Activated CD4-positive, alpha-beta T cell treated with anti-CD3 and anti-CD28 coated beads for 4 hours (primary cell): Measurements from ENCODE around the gene CLTCL1.
"Not testable (repeated sequence)": the region's sequence is repeated elsewhere in the genome, so short reads cannot be mapped to it uniquely, and the experiment has no call there.

Experiments
- DNase-seq, 2 donors: peaks; one replicate each; pipeline ENCODE4 v3.0.0-alpha.2; 2020

The CLTCL1 gene

DNA sequence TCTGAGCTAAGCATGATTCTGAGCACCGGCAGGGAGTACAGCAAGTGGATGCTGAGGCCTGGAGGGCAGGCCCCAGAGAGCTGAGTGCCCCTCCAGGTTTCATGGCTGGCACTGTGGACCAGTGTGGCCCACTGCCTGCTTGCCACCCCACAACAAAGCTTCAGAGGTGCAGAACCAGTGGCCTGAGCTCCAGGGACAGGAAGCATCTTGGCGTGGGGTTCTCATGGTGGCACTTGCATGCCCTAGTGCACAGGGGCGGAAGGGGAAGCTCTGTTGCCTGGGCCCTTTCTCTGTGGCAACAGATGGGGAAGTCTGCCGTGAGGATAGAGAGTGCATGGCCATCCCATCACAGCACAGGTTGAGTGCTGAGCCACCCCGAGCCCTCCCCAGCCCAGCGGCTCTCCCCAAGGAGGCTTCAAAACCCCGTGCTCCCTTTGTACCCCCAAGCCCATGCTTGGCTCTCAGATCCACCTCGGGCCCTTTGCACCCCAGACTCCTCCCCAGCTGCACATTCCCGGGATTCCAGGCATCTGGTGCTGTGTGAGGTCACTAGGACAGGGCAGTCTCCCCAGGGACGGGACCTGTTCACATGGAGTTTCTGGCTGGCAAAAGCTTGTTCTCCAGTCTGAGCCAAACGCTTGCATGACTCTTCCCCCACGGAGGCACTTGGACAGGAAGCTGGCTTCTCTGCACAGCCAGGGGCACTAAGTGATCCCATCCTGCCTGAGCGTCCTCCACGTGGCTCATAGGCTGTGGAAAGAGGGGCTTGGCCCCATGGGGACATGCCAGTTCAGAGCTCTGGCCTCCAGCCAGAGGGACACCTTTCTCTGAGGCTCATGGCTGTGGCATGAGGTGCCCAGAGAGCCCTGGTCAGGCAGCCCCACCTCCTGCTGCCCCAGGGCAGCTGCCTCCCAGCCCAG lies 117.2 kb downstream of the CLTCL1 start:
- DNase-seq = no peak

DNA sequence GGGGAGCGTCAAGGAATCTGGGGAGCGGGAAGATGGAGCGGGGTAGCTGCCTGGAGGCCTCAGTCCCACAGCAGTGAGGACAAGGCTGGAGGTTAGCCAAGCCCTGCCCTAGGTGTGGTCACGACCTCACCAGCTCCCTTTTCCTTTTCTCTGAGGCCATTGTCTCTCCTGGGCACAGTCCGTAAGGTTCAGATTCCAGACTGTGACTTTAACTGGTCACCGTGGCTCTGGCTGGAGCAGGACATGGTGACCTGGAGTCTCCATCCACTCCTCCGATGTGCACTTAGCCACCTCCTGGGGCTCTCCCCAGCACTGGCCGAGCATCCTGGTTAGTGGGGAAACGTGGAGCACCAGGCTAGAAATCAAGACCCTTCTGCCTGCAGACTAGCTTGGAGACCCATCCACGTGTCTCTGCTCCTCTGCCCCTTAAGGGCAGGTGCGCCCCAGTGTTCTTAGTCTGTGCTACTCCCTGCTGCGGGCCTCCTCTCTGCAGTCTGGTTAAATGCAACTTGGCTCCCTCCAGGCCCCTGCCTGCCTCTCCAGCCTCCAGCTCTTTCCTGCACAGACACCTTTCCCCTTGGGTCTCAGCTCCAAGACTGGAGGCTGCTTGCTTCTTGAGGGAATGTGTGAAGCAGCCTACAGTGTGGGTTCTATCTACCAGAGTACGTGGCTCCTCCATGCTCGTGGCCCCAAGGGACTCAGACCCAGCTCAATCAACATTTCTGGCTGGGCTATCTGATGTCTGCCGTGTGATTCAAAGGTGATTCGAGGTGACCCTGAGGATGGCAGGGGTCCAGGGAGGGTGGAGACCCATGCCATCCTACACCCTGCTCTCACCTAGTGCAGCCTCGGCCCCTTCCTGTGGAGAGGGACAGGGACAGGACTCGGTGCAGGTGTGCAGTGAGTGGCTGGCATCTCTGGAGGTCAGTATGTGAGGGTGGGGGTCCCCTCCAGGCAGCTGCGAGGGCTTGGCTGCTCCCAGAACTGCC lies 118.2 kb downstream of the CLTCL1 start:
- DNase-seq = no peak

DNA sequence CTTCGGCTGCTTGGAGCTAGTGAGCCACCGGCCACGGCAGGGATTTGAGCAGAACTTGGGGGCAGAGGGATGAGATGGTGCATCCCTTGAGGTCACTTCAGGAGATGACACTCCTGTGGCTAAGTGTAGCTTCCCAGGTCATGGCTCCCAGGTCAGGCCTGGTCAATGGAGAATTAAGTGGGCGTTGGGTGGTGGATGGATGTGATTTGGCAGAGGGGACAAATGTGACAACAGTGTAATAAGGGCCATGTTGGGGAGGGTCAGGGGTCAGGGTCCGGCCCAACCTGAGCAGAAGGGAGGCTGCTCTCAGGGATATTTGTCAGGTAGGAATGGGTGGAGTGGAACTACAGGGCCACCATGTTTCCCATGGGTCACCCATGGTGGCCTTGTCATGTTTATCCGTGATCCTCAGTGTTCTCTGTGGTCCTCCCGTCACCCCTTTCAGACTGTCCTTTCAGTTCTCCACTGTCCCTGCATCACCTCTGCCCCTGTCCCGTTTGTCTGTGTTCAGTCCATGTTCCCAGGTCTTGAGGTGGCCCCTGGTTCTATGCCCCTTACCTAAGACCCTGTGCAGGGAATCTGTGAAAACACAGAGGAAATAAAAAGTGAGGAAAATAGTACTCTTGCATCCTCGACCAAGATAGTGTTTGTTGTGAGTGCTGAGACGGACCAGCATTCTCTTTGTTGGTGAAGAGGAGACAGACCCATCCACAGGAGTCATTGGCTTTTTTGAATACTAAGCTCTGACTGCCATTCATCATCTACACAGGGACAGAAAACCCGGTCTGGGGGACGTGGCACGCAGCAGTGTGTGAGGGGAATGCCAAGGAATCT lies 119.1 kb downstream of the CLTCL1 start:
- no peak for DNase-seq

DNA sequence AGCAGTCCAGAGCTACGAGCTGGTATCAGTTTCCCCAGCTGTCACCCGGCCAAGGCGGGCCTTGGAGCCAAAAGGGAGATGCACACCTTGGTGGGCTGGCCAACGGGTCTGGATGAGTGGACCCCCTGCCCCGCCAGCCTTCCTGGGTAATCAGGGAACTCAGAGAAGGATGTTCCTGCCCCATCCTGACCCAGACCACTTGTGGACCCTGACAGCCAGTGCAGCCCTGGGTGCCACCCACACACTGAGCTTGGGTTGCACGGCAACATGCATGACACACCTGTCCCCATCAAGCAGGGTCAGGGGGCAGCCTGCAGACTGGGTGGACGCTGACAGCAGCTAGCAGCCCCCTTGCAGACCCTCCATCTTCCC lies 121.6 kb downstream of the CLTCL1 start:
- no peak for DNase-seq

GRCh38 chr22:19169002-19169946 lies 122.2 kb downstream of the CLTCL1 start:
- DNase-seq = no peak

- DNase-seq = no peak
Measured at GRCh38 chr22:19168088-19168890, 123.2 kb downstream of the CLTCL1 start.

DNA sequence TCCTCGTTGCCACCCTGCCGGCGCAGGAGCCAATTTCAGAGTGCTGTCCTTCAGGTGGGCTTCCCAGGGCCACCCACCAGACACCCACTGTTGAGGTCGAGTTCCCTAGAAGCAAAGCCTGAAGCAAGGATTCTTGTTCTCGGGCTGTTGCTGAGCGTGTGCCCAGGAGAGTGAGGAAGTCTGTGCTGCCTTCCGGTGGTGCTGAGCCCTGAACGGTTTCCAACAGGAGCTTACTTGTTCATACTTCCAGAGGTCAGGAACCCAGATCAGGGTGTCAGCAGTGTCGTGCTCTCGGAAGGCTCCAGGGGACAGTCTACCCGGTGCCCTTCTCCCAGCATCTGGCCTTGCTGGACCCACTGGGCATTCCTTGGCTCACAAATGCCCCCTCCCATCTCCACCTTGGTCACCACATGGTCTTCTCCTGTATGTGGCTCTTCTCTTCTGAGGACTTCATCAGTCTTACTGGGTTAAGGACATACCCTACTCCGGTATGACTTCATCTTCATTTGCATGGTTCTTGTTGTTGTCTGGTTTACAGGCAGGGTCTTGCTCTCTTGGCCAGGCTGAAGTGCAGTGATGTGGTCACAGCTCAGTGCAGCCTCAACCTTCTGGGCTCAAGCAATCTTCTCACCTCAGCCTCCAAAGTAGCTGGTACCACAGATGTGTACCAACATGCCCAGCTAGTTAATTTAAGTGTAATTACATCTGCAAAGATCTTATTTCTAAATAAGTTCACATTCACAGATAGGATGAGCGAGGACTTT lies 124.2 kb downstream of the CLTCL1 start:
- DNase-seq = no peak

GRCh38 chr22:19166421-19166820 lies 125.1 kb downstream of the CLTCL1 start:
- DNase-seq = no peak

DNA sequence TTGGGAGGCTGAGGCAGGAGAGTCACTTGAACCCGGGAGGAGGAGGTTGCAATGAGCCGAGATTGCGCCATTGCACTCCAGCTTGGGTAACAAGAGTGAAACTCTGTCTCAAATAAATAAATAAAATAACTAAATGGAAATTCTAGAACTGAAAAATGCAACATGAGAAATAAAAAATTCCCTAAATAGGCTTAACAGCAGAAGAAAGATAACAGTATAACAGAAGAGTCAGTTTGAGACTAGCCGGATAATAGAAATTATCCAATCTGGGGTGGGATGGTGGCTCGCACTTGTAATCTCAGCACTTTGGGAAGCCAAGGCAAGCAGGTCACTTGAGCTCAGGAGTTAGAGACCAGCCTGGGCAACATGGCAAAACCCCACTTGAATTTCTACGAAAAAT lies 127.1 kb downstream of the CLTCL1 start:
- DNase-seq = no peak

GRCh38 chr22:19158649-19159048 lies 132.9 kb downstream of the CLTCL1 start:
- DNase-seq = not testable (repeated sequence)

GRCh38 chr22:19156109-19156508 lies 135.4 kb downstream of the CLTCL1 start:
- not testable (repeated sequence) for DNase-seq

DNA sequence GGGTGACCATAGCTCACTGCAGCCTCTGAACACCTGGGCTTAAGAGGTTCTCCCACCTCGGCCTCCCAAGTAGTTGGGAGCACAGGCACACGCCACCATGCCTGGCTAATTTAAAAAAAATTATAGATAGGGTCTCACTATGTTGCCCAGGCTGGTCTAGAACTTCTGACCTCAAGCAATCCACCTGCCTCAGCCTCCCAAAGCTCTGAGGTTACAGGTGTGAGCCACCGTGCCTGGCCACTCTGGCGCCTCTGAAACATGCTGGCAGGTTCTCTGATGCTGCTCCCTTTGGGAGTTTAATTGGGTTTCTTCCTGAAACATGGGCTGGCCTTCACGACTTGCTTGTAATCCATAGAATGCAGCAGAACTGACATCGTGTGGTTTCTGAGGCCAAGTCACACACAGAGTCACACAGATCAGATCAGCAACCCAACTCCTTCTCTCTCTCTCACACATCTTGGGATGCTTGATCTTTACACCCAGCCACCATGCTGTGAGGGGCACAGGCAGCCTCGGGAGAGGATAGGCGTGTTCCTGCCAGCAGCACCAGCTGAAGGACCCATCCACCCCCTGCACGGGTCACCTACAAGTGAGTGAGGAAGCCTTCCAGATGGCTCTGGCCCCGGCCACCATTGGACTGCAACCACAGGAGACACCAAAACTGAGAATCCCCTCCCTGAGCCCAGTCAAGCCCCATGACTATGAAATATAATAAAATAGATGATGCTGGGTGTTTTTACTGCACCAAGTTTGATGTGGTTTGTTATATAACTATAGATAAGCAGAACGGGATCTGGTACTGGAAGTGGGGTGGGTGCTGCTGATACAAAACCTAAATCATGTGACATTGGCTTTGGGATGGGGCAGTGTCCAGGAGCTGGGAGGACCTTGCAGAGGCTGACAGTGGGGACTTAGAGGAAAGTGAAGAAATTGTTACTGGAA lies 138.3 kb downstream of the CLTCL1 start:
- DNase-seq = no peak

DNA sequence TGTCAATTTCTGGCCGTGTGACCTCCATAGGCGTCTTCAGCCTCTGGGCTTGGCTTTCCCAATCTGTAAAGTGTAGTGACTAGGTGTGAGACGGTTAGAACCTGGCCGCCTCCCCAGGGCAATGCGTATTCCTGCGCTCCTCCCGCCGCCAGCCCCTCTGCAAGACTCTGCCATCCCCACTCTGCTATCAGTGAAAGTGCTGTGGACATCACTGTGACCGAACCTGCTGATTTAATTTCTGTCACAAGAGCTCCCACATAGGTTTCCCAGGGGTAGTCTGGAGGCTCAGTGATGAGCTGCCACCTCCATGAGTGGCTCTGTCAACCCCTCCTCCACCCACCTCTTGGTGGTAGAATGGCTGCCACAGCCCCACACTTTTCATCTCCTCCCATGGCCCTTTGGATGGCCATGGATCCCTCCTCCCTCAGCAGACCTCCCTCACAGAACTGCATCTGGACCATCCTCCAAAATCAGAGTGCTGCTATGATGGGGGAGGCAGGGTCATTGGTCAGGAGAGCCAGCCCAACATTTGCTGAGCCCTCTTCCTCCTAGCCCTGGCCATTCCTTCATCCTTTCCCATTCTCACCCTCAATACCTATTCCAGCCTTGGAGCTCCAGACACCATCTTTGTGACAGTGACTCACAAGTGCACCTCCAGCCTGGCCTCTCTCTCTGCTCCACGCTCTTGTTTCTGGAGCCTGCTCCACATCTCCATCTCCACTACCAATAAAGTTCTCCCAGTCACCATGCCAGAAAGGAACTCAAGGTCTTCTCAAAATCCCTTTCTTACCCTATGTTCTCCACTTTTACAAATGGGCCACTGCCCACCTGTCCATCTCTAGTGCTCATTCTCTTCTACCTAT lies 140.0 kb downstream of the CLTCL1 start:
- no peak for DNase-seq

DNA sequence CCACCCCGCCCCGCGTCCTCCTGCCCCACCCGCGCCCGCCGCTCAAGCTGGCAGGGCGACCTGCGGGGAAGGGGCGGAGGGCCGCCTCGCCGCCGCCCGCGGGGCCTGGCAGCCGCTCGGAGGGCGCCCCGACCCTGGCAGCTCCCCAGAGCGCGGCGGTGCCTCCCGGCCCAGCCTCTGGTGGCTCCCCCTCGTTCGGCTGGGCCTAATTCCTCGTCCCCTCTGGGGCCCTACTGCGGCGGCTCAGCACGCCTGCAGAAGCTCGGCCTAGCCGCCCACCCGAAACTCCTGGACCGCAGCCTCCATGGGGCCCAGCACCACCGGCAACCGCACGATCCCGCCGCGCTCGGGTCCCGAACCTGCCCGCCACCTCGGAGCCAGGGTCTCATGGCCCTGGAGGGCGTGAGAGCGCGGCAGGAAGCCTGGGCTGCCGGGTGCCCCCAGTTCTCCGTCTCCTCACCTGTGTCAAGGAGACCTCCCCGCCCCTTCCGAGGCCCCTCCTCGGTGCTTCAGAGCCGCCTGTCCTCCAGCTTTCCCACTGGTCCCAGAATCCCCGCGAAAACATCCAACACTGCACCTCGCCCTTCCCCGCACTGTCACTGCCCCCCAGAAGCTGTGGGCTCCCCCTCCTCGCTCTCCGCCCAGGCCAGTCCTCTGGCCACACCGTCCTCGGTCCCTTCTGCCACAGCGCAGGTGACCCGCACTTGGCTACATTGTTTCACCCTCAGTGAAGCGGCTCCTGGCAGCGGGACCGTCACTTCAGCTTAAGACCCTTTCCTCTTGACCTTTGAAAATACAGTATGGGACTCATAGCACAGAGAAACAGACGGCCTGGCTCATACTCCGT lies 140.8 kb downstream of the CLTCL1 start:
- no peak for DNase-seq

DNA sequence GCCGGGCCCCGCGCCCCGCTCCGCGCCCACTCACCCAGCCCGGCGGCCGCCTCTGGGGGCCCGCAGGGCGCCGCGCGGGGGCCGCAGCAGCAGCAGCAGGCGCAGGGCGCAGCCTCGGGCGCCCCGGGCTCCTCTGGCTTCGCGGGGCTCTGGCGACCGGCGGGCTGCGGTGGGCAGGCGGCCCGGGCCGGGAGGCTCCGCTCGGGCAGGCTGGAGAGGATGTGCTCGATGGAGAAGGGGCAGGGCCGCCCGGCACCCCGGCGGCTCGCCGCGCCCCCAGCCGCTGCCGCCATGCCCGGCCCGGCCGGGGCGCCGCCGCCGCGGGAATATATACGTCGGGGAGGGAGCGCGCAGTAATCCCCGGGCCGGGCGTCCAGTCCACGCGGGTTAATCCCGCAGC lies 141.5 kb downstream of the CLTCL1 start, which contains the start of gene GSC2:
Gene GSC2 (minus strand): TSS at position 302 of the 400 bp plus-strand sequence. CDS start 9 bp downstream, at position 293.
- DNase-seq = no peak
